GM19324 (cell line): ENCODE measurements around the gene ITGA11.

Source experiments
- ATAC-seq: cut with Tn5 transposase; IDR thresholded peaks from one replicate; pipeline ENCODE4 v1.9.1; 2021; ENCODE audit warnings: mild to moderate bottlenecking, moderate library complexity; ENCODE audit not compliant: unreplicated experiment, low FRiP score

Gene ITGA11

GRCh38 chr15:68339481-68339880, 92.5 kb downstream of the ITGA11 start:
- no peak for ATAC-seq

DNA sequence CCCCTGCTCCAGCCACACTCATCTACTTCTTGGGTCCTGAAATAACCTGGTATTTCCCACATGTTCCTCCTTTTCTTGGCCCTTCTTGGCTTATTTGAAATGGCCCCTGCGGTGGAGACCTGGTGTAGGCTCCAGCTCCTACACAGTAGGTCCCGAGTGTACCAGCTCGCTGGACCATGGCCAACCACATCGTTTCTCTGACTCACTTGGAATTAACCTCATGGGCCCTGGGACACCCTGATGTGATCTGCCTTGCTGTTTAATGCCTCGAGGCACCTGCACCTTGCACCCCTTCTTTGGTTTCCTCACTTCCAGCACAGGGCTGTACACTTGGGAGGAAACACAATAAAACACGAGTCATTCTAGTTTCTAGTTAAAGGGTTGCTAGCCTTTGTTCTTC, 94.1 kb downstream of the ITGA11 start:
- ATAC-seq: no peak

GRCh38 chr15:68336516-68336915, 95.4 kb downstream of the ITGA11 start:
- ATAC-seq: no peak

DNA sequence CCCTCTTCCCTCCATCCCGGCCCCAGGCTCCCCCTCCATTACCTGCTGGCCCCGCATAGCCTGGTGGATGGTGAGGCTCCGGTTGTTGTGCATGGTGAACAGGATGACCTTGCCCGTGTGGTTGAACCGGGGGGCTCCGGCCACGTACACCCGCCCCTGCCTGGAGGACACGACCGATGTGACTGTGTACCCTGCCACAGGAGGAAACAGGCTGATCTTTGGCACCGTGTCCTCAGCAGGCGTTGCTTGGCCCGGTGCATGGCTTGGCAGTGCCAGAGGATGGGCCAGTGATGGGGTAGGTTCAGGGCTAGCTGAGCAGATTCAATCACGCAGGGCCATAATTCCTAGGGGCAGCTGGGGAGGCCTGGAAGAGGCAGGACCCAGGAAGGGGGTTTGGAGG, 96.3 kb downstream of the ITGA11 start:
- ATAC-seq: no peak

DNA sequence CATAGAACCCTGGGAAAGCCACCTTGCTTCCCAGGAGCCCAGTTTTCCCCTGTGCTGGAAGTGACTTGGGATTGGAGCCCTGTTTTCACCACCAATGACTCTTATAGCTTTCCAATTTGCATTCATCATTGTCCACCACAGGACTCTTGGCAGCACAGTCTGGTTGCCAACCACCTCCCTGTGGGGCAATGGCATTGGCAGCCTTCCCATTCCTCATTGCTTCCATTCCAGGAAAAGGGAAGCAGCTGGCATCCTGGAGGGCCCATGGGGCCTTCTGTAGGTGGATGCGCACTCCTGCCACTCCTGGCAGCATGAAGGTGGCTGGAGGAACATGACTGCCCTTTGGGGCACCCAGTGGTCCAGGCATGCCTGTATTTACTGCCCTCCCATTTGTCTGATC, 96.7 kb downstream of the ITGA11 start:
- no peak for ATAC-seq

- no peak for ATAC-seq
Measured at GRCh38 chr15:68334661-68335124, 97.3 kb downstream of the ITGA11 start.

DNA sequence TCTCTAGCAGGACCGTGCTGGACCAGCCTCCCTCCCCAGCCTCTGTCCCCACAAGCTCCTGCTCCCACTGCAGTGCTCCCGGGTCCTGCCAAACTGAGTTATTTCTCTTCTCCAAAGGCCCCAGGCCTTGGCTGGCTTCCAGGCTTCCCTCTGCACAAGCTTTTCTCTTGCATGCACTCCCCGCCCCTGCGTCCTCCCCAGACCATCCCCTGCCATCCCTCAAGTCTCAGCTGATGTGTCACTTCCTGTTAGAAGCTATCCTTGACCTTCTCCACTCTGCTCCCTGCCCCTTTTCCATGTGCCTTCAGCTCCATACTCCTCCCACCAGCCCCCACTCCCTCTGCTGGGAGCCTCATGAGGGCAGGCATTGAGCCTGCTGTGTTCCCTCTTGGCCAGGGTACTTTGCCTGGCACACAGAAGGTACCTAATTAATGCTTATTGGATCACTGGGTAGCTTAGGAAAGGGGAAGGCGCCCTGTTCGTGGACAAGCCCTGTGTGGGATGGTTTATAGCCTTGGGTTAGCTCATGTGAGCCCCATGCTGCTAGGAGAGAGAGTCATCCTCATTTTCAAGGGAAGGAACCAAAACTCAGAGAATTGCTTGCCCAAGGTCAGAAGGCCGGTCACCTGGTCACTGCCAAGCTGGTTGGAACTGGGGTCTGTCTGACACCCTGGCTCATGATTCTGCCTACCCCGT, 98.0 kb downstream of the ITGA11 start:
- ATAC-seq: no peak

DNA sequence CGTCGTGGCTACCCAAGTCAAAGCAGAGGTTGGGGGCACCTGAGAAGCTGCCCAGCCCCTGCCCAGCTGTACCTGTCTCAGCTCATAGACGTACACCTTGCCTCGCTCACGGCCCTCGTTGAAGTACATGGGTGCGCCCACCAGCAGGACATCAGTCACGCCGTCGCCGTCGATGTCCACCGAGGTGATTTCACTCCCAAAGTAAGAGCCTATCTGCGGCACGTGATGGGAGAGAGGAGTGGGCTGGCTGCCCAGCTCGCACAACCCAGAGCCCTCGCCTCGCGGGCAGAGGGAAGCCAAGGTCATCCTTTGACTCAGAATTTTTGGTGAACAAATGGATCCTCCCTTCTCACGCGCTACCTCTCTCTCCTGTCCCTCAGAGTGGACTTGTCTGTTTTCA, 99.7 kb downstream of the ITGA11 start:
- no peak for ATAC-seq

- ATAC-seq: no peak
Measured at GRCh38 chr15:68330901-68331300, 101.1 kb downstream of the ITGA11 start.

DNA sequence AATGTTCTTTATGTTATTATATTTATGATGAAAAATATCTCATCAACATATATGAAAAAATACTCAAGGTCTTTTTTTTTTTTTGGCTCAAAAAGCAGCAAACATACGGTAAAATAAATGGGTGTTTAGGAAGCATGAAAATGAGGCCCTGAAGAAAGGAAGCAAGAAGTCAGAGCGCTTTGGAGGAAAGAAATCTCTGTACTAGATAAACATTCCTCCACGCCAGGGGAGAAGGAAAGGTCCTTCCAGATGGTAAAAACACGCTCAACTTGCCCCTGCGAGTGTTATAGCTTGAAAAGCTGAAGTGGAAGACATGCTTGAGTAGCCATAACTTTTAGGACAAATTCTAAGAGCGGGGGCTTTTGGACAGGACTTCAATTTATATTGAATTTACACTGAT, 101.5 kb downstream of the ITGA11 start:
- ATAC-seq: no peak

- ATAC-seq: no peak
Measured at GRCh38 chr15:68328964-68329363, 103.0 kb downstream of the ITGA11 start.

DNA sequence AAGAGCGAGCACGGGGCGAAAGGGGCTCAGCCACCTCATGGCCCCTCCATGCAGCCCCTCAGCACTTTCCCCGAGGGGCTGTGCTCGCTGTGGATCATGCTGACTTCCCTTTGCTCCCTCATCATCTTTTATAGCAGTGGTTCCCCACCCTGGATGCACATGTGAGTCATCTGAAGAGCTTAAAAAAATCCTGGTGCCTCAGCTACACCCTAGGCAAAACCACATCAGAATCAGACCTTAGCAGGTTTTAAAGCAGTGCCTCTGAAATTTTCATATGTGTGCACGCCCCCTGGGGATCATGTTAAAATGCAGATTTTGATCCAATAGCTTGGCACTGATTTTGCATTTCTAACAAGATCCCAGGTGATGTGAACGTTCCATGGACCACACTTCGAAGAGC, 103.5 kb downstream of the ITGA11 start:
- no peak for ATAC-seq

DNA sequence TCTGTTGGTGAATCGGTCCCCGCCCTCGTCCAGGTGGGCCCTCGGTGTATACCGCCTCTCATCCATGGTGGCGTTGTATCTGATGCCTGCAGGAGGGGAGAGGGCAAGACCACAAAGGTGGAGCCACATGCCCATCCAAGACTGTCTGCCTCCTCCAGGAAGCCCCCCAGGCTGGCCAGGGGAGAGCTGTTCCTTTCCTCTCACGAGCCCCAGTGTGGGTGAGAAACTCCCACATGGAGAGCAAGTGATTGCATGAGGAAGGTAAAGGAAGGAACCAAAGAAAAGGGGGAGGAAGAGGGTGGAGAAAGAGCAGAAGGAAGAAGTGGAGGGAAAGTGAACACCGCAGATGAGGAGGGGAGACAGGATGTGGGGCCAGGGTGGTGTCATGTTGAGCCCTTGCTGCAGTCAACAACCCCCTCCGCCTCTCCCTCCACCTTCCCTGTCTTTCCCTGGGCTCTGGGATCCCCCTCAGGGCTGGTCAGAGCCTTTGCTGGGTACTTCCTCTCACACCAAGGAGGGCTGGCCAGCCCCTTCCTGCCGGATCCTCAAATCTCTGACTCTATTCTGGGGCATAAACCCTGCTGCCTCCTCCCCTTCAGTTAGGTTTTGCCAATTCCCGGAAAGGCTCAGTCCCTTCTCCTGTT, 105.1 kb downstream of the ITGA11 start:
- no peak for ATAC-seq

- no peak for ATAC-seq
Measured at GRCh38 chr15:68325726-68326125, 106.2 kb downstream of the ITGA11 start.

GRCh38 chr15:68322796-68323195, 109.2 kb downstream of the ITGA11 start:
- ATAC-seq: no peak

GRCh38 chr15:68321229-68321628, 110.7 kb downstream of the ITGA11 start:
- ATAC-seq: no peak

GRCh38 chr15:68319997-68320396, 112.0 kb downstream of the ITGA11 start:
- ATAC-seq: no peak

DNA sequence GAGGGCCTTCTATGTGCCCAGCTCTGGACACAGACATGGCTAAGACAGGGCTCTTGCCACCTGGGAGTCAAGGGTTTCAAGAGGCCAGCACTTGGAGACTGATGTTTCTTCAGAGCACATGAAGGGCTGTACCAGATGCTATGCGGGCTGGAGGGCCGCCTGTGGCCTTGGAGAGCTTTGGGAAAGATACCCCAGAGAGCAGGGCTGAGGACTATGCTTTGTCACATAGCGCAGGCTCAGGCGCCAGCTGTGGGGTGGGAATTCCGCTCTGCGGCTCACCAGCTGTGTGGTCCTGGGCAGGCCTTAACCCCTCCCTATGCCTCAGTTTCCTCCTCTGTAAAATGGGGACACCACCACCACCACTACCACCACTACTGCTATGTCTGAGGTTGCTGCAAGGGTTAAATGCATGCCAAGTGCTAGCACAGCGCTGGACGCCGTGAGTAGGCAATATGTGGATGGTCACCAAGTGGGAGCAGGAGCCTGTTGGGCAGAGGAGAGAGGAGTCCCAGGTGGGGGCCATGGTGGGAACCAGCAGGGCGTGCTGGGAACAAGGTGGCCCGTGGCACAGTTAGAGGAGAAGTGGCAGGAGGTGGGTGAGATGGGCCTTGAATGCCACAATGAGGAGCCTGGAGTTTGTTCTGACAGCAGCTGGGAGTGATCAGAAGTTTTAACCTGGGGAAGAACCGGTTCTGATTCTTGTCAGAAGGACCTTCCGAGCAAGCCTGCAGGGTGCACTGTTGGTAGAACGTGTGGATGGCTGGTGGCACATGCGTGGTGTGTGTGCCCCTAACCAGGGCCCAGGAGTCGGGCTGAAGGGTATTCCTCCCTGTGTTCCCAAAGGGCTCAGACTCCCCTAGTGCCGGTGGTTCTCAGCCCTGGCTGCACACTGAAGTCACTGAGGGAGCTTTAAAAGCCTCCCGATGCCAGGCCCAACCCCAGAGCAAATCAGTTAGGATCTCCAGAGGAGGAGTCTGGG, 112.7 kb downstream of the ITGA11 start:
- ATAC-seq: no peak

DNA sequence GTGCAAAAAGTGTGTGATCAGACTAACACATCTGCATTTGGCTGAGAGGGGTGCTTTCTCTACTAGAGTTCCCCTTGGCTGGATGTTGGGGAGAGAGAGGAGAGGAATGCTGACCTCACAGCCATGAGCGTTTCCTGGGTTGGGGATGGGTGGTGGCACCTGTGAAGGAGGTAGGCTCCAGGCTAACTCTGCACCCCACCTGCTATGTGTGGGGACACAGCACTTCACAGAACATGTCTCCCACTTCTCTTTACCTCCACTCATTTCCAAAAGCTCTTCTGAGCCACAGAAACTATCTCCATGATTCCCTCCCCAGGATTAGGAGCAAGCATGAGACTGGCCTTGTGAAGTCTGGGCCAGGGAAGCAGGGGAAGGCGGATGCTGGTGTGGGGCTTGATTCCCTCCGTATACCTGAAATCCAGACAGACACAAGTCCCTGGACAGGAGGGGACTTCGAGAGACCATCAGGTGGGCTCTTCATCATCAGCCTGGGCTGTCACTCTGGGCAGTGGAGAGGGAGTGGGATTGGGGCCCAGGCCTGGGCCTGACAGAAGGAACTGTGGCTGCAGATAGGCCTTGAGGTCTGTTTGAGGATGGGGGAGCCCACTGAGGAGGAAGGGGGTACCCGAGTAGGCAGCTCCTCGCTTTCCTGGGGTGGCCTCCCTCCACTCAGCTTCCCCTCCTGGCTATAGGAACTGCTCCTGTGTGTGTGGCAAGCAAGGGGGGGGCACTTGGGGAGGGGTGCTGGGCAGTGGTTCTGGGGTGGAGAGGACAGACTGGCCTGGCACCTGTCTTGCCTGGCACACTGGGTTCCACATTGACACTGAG, 113.7 kb downstream of the ITGA11 start:
- ATAC-seq: no peak

DNA sequence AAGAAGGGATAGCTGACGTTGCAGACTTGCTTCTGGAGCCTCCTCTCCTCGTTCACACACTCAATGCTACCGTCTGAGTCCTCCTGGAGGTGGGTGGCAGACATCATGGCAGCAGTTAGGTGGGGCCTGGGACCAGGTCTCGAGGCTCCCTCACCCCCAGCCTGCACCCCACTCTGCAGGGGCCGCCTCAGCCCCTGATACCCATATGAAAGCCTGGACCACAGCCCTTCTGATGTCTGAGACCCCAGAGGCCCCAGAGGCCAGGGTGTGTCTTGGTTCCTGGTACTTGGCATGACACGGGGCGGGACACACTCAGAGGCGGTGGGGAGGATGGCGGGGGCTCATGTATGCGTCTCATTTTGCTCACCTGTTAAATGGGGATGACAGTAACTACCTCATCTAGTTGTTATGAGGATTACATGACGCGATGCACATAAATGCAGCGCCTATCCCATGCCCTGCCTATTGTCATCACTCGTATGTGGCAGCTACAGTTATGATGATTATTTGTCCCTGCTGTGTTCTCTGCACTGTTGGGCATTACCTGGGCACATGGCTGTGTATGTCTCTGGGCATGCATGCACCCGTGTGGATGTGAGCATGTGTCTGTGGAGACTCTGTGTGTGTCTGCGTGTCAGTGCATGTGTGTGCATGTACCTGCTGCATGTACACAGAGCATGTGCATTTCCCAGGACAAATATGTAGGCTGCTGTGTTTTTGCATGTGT, 114.5 kb downstream of the ITGA11 start:
- no peak for ATAC-seq
